22Rv1 (cell line): ENCODE data around the gene PRM1.

Source experiments
- CTCF ChIP-seq: fragments of 450-650 bp; IDR thresholded peaks from 2 replicates; pipeline ENCODE4 v1.5.1; 2017; ENCODE audit warnings: mild to moderate bottlenecking
- ZFX ChIP-seq: fragments of 450-650 bp; IDR thresholded peaks from 2 replicates; pipeline ENCODE4 v1.6.1; 2017; ENCODE audit warnings: antibody characterized with exemption, borderline replicate concordance

- no peak for TF ChIP-seq CTCF
- TF ChIP-seq ZFX = no peak
Measured at GRCh38 chr16:11329891-11330290, 48.8 kb upstream of the PRM1 start.
